SW 1271 (cell line): Measurements from ENCODE around the gene AFG1L.

ENCODE experiments used
- DNase-seq, 2 experiments: peaks; one replicate each; lab custom pipeline; 2025; lab: John Stamatoyannopoulos, UW

Gene AFG1L

GRCh38 chr6:108453601-108454185 lies 158.8 kb downstream of the AFG1L start:
- DNase-seq, result peak in 1 of 2 experiments; percentile 7

- no peak for DNase-seq
Observed at GRCh38 chr6:108454356-108454755, 159.5 kb downstream of the AFG1L start.

GRCh38 chr6:108455688-108456087 lies 160.8 kb downstream of the AFG1L start:
- DNase-seq, result no peak

- DNase-seq, result no peak
Observed at GRCh38 chr6:108463784-108464183, 168.9 kb downstream of the AFG1L start.

GRCh38 chr6:108464418-108465097 lies 169.7 kb downstream of the AFG1L start:
- DNase-seq, result no peak

GRCh38 chr6:108465098-108465495 lies 170.2 kb downstream of the AFG1L start:
- no peak for DNase-seq

- DNase-seq, result no peak
Observed at GRCh38 chr6:108468346-108468745, 173.5 kb downstream of the AFG1L start.

GRCh38 chr6:108469316-108469715 lies 174.5 kb downstream of the AFG1L start:
- DNase-seq, result no peak

GRCh38 chr6:108473197-108473596 lies 178.3 kb downstream of the AFG1L start:
- DNase-seq, result no peak

GRCh38 chr6:108476376-108476775 lies 181.5 kb downstream of the AFG1L start:
- DNase-seq, result no peak

GRCh38 chr6:108476847-108477430 lies 182.1 kb downstream of the AFG1L start:
- DNase-seq, result no peak

GRCh38 chr6:108482559-108482958 lies 187.7 kb downstream of the AFG1L start:
- DNase-seq, result no peak

GRCh38 chr6:108484016-108484415 lies 189.2 kb downstream of the AFG1L start:
- DNase-seq, result no peak

GRCh38 chr6:108489699-108490098 lies 194.8 kb downstream of the AFG1L start:
- no peak for DNase-seq

- peak in 1 of 2 experiments; percentile 49 for DNase-seq
Observed at GRCh38 chr6:108492131-108492766, 197.4 kb downstream of the AFG1L start.

GRCh38 chr6:108494434-108494833 lies 199.6 kb downstream of the AFG1L start:
- DNase-seq, result no peak

- DNase-seq, result peak in 1 of 2 experiments; percentile 18
Observed at GRCh38 chr6:108497883-108498282, 203.0 kb downstream of the AFG1L start.

- no peak for DNase-seq
Observed at GRCh38 chr6:108501559-108501958, 206.7 kb downstream of the AFG1L start.

GRCh38 chr6:108502832-108503231 lies 208.0 kb downstream of the AFG1L start:
- DNase-seq, result no peak

- no peak for DNase-seq
Observed at GRCh38 chr6:108507316-108507715, 212.5 kb downstream of the AFG1L start.

- DNase-seq, result no peak
Observed at GRCh38 chr6:108510461-108511319, 215.8 kb downstream of the AFG1L start.
